Activated B cell treated with CpG ODN at 0.5 μM for 24 hours (primary cell): ENCODE data around the gene CTNNAL1. TPM values are rescaled to one million over a fixed set of nuclear protein-coding genes. Genes with fewer than 3 reads are reported as not detected.
"Not testable (repeated sequence)": the region's sequence is repeated elsewhere in the genome, so short reads cannot be mapped to it uniquely, and the experiment has no call there.

ENCODE experiments used
- ATAC-seq: fragments of 200-7000 bp; cut with Tn5 transposase; one replicate; pipeline ENCODE4 v1.10.0; 2021; ENCODE audit warnings: low read depth, mild to moderate bottlenecking, moderate library complexity
- CTCF ChIA-PET: fragments of 350-600 bp; sonication (Branson Sonifier 250); formaldehyde crosslinking; loops from one replicate; lab custom pipeline; 2021; ENCODE audit warnings: antibody characterized with exemption; lab: Charles Lee
- POLR2A ChIA-PET: fragments of 350-600 bp; sonication (Branson Sonifier 250); formaldehyde crosslinking; loops from one replicate; lab custom pipeline; 2021; ENCODE audit warnings: antibody characterized with exemption; lab: Charles Lee
- DNase-seq: peaks from one replicate; pipeline ENCODE4 v3.0.0; 2022
- H3K27ac Mint-ChIP-seq: one replicate; pipeline ENCODE4 v1.8.0; 2020; ENCODE audit warnings: mixed read lengths
- H3K27me3 Mint-ChIP-seq: one replicate; pipeline ENCODE4 v1.8.0; 2021; ENCODE audit warnings: mixed read lengths
- H3K36me3 Mint-ChIP-seq: one replicate; pipeline ENCODE4 v1.8.0; 2021; ENCODE audit warnings: low read depth, mixed read lengths
- H3K4me1 Mint-ChIP-seq: one replicate; pipeline ENCODE4 v1.8.0; 2021; ENCODE audit warnings: mixed read lengths
- H3K4me3 Mint-ChIP-seq: one replicate; pipeline ENCODE4 v1.8.0; 2020; ENCODE audit warnings: mild to moderate bottlenecking, mixed read lengths
- H3K9me3 Mint-ChIP-seq: one replicate; pipeline ENCODE4 v1.8.0; 2020; ENCODE audit warnings: mixed read lengths
- CTCF ChIP-seq: fragments of 200-600 bp; IDR thresholded peaks from one replicate; pipeline ENCODE4 v1.8.0; 2022; ENCODE audit warnings: antibody characterized with exemption, mild to moderate bottlenecking
- intact Hi-C: fragments of 100-400 bp; cut with micrococcal nuclease; formaldehyde crosslinking; loops from one replicate; pipeline ENCODE4 v1.15.1; 2024
- total RNA-seq: library from RNA; stranded (reverse); gene quantifications from 2 replicates; pipeline ENCODE4 v1.2.3, GENCODE V29; 2022

The CTNNAL1 gene
- total RNA-seq = 1.9 and 2.4 TPM in 2 replicates

- CTCF ChIA-PET = no interaction called here
Observed at GRCh38 chr9:109012876-109013678, at the start of gene CTNNAL1. TSS of gene CTNNAL1 (minus strand) at chr9:109013499. CDS start at chr9:109013442, 57 bp downstream.

GRCh38 chr9:109062543-109062942, 49.2 kb upstream of the CTNNAL1 start:
- ChIA-PET CTCF (no interaction called here), POLR2A (no interaction called here)
- no peak for DNase-seq
- no peak for ATAC-seq
- no peak for TF ChIP-seq CTCF
- intact Hi-C loops = no loop called here
- Mint-ChIP-seq H3K36me3 (peaks cover 65% of the 10 kb centered on the region), H3K9me3 (no peaks in the 10 kb centered on the region), H3K27ac (no peak overlapping the region), H3K4me1 (no peaks in the 10 kb centered on the region), H3K27me3 (no peaks in the 10 kb centered on the region), H3K4me3 (no peak overlapping the region)

More at GRCh38 chr9:109012876-109013678, at the start of gene CTNNAL1:
- DNase-seq = peak; percentile 88
- Mint-ChIP-seq H3K27ac (peak within 1 kb of the TSS; percentile 72), H3K9me3 (no peaks in the 10 kb centered on the region), H3K4me3 (peak within 1 kb of the TSS; percentile 92), H3K36me3 (peaks cover 4% of the 10 kb centered on the region), H3K4me1 (peaks cover 38% of the 10 kb centered on the region), H3K27me3 (peaks cover 9% of the 10 kb centered on the region)
- intact Hi-C loops = loop anchor here (1.0 to 10.0 kb wide), 6 partner anchors 79 to 1728 kb away; partner anchors contain the start of genes ABITRAM, ELP1, EPB41L4B and KLF4
- ATAC-seq = peak; percentile 96
- POLR2A ChIA-PET = interaction anchor here (0.6 kb wide), 1 partner anchor 1729 kb away, joined by 3 read pairs; no protein-coding TSS in a partner anchor
- TF ChIP-seq CTCF = no peak

GRCh38 chr9:109060191-109060590, 46.9 kb upstream of the CTNNAL1 start:
- no peak overlapping the region for H3K27ac Mint-ChIP-seq
- ATAC-seq (no peak), DNase-seq (no peak)
- H3K36me3 Mint-ChIP-seq = peaks cover 75% of the 10 kb centered on the region
- intact Hi-C loops = no loop called here
- no peak overlapping the region for H3K4me3 Mint-ChIP-seq
- no peaks in the 10 kb centered on the region for H3K27me3 Mint-ChIP-seq
- ChIA-PET POLR2A (no interaction called here), CTCF (no interaction called here)
- H3K9me3 Mint-ChIP-seq = no peaks in the 10 kb centered on the region
- no peak for TF ChIP-seq CTCF
- H3K4me1 Mint-ChIP-seq = no peaks in the 10 kb centered on the region

GRCh38 chr9:109053121-109053520, 39.8 kb upstream of the CTNNAL1 start:
- CTCF ChIA-PET, H3K27ac Mint-ChIP-seq, H3K9me3 Mint-ChIP-seq, H3K4me3 Mint-ChIP-seq, POLR2A ChIA-PET, intact Hi-C loops, H3K27me3 Mint-ChIP-seq, DNase-seq, ATAC-seq, H3K4me1 Mint-ChIP-seq: not testable (repeated sequence)
- peaks cover 87% of the 10 kb centered on the region for H3K36me3 Mint-ChIP-seq

GRCh38 chr9:109052416-109052815, 39.1 kb upstream of the CTNNAL1 start:
- ChIA-PET CTCF (no interaction called here), POLR2A (no interaction called here)
- intact Hi-C loops = no loop called here
- Mint-ChIP-seq H3K9me3 (no peaks in the 10 kb centered on the region), H3K36me3 (peaks cover 88% of the 10 kb centered on the region), H3K27me3 (no peaks in the 10 kb centered on the region), H3K27ac (no peak overlapping the region), H3K4me1 (no peaks in the 10 kb centered on the region), H3K4me3 (no peak overlapping the region)
- no peak for DNase-seq
- TF ChIP-seq CTCF = no peak
- ATAC-seq = no peak
